EH (cell line): Measurements from ENCODE around the gene CGB5.

Experiments used
- DNase-seq: peaks from one replicate; pipeline ENCODE4 v3.0.0-alpha.2; 2015; ENCODE audit warnings: low read depth

Gene CGB5

GRCh38 chr19:49057636-49058234 is 14.1 kb downstream of the CGB5 start, which contains the start of gene CGB7:
Gene CGB7, minus strand, starts transcription at chr19:49057749. Its CDS starts 2,374 bp downstream, at chr19:49055375.
- peak; percentile 79 for DNase-seq

- DNase-seq = peak; percentile 61
These were observed 14.9 kb downstream of the CGB5 start for GRCh38 chr19:49058562-49058961.

- DNase-seq = no peak
These were observed 15.4 kb downstream of the CGB5 start for GRCh38 chr19:49059053-49059452.

DNA sequence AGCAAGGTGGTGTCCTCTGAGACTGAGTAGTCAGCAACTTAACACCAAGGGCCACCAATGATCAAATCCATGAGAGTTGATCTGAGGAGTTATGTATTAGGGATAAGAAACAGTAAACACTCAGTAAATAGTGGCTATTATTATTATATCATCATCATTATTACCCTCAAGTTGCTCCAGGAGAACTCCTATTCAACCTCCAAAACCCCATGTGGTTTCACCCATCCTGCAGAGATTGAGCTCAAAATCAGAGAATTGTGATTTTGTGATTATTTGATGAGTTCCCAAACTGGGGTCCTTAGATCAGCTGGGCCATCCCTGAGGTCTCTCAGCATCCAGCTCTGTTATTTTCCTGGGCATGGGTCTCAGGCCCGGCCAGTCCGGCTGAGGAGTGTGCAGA is 17.4 kb downstream of the CGB5 start:
- no peak for DNase-seq

DNA sequence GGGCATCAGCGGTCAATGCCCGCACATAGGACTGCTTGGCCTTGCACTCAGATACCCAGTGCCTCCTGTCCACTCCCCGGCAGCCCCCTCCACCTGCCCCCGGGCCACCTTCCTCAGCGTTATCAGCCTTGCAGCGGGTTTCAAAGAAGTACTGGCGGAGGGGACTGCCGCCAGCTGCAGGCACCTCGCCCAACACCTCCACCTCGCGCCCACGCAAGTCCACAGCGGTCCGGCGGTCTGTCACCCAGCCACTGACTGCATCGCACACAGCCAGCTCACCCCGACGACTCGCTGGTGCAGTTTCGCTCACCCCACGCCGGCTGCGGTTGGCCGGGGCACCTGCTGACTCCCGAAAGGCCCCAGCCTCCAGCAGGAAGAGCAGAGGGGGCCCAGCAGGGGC is 17.8 kb downstream of the CGB5 start:
- no peak for DNase-seq

- no peak for DNase-seq
These were observed 20.5 kb downstream of the CGB5 start for GRCh38 chr19:49064029-49064629.

DNA sequence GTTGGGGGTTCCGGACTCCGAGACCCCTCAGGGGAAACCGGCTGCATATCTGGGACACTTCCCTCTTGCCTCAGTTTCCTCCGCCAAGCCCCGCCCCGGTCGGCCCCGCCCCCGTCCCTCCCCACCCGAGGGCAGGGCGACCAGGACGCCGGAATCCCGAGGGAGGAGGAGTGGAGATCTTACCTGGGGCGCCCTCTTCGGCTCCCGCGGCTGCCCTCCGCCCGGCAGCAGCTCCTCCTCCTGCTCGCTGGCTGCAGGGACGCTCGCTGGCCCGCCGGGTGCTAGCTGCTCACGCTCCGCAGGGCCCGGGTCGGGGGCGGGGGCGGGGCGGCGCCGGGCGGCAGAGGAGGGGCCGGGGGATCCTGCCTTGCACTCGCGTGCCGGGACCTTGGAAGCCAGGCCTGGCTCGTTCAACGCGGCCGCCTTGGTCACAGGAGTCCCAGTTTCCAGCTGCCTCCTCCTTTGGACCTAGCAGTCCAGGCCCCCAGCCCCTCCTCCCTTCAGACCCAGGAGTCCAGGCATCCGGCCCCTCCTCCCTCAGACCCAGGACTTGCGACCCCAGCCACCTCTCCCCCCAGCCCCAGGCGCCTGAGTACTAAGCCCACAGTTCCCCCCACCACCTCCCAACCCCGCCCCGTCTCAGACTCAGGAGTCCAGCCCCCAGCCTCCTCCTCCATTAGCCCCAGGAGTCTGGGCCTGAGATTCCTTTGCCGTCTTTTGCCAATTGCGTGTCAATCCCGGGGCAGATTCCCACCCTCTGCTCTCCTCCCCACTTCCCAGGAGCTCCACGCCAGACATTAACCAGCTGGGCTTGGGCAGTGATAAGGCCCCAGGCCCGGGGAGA is 21.3 kb downstream of the CGB5 start, which contains the start of gene NTF4:
Gene NTF4 (minus strand): TSS at position 51 of the 844 bp plus-strand sequence. CDS start 2,821 bp downstream, outside the sequence.
- DNase-seq = peak; percentile 32

DNA sequence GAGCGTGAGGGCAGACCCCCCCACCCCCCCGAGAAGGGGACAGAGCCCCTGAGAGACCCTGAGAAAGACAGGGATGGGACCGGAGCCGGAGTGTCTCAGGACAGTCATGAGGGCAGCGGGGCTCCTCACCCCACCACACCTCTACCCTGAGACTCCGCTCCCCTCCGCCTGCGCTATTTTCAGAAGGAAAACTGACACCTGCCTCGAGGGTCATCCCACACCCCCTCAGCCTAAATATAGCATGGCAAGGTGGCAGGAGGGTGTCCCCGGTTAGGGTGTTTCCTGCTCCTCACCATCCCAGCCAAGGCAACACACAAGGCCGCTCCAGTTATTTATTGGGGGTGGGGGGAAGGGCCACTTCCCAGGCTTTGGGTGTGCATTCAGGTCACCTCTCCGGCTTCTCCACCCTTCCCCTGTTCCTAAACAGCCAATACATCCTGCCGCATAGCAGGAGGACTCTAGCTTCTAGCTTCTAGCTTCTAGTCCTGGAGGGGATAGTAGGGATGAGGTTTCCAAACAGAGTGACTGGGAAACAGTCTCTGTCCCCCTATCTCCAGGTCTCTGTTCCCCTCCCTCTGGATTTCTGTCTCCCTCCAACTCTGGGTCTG is 22.4 kb downstream of the CGB5 start:
- no peak for DNase-seq

- no peak for DNase-seq
These were observed 23.9 kb downstream of the CGB5 start for GRCh38 chr19:49067554-49067953.

- no peak for DNase-seq
These were observed 25.4 kb downstream of the CGB5 start for GRCh38 chr19:49069026-49069425.

DNA sequence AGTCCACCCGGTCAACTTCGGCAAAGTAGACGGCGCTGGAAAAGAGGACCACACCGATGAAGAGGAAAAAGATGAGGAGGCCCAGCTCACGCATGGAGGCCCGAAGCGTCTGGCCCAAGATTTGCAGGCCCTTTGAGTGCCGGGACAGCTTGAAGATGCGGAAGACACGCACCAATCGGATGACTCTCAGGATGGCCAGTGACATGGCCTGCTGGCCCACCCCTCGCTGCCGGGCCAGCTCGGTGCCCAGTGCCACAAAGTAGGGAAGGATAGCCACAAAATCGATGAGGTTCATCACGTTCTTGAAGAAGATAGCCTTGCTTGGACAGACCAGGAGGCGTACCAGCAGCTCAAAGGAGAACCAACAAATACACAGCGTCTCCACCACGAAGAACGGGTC is 26.8 kb downstream of the CGB5 start:
- DNase-seq = no peak

DNA sequence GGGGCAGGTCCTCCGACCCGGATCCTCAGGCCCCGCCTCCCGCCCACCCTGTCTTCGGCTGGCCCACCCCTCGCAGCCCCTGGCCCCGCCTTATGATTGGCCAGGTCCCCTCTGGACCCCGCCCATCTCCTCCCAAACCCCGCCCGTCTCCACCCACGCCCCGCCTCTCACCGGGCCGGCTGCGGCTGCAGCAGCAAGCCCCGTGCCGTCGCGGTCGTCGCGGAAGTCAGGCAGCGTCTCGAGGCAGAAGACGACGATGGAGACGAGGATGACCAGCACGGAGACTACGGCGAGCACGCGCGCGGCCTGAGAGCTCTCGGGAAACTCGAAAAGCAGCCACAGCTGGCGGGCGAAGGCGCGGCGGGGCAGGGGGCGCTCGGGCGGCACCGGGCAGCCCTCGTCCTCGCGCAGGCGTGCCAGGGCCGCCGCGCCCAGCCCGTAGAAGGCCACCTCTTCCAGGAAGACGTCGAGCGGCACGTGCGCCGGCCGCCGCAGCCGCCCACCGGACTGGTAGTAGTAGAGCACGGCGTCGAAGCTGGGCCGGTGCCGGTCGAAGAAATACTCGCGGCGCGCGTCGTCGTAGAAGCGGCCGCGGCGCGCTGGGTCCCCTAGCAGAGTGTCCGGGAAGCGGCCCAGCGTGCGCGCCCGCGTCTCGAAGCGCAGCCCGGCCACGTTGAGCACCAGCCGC is 28.4 kb downstream of the CGB5 start:
- DNase-seq = no peak

DNA sequence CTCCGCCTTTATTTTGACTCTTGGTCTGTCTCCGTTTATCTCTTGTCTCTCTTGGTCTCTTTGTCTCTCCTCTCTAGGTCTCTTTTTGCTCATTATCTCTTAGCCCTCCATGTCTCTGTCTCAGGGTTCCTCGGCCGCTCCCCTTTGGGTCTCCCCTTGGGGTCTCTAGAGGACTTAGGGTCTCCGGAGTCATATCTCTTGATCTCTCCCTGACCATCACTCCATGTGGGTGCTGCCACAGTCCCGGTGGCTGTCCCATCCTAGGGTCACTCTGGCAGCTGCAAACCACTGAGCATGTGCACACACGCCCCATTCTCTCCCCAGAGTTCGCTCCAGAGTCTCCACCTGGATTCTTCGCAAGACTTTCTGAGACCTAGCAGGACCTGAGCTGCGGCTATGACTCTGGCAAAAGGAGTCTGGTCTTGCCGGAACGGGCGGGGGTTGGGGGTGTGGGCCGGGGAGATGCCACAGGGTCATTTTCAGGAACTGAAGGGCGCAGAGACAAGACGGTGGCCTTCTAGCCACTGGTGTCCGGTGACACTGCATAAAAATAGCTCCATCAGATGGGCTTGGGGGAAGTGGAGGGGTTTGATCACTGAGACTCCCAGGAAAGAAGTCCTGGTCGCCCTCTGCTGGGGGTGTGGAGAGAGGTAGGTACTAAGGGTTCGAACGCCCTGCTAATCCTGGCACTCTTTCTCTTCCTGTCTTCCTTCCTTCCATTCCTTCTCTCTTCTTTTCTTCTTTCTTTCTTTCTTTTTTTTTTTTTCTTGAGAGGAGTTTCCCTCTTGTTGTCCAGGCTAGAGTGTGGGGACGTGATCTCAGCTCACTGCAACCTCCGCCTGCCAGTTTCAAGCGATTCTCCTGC is 30.1 kb downstream of the CGB5 start:
- DNase-seq = peak; percentile 46

DNA sequence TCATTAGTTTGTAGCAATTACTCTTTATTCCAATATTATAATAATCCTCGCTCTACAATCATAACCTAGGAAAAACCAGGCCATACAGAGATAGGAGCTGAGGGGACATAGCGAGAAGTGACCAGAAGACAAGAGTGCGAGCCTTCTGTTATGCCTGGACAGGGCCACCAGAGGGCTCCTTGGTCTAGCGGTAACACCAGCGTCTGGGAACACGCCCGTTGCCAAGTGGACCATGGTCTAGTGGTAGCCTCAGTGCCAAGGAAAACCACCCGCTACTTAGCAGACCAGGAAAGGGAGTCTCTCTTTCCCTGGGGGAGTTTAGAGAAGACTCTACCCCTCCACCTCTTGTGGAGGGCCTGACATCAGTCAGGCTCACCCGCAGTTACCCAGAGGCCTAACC is 31.2 kb downstream of the CGB5 start:
- DNase-seq = peak; percentile 70

- DNase-seq = no peak
These were observed 36.7 kb downstream of the CGB5 start for GRCh38 chr19:49080392-49080791.

DNA sequence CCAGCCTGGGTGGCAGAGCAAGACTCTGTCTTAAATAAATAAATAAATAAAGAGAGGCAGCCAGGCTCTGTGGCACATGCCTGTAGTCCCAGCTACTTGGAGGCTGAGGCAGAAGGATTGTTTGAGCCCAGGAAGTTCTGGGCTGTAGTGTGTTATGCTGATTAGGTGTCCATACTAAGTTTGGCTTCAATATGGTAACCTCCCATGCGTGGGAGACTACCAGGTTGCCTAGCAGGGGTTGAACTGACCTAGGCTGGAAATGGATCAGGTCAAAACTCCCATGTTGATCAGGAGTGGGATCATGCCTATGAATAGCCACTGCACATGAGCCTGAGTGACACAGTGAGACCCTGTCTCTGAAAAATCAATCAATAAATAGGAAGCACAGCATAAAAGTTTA is 37.6 kb downstream of the CGB5 start:
- no peak for DNase-seq

DNA sequence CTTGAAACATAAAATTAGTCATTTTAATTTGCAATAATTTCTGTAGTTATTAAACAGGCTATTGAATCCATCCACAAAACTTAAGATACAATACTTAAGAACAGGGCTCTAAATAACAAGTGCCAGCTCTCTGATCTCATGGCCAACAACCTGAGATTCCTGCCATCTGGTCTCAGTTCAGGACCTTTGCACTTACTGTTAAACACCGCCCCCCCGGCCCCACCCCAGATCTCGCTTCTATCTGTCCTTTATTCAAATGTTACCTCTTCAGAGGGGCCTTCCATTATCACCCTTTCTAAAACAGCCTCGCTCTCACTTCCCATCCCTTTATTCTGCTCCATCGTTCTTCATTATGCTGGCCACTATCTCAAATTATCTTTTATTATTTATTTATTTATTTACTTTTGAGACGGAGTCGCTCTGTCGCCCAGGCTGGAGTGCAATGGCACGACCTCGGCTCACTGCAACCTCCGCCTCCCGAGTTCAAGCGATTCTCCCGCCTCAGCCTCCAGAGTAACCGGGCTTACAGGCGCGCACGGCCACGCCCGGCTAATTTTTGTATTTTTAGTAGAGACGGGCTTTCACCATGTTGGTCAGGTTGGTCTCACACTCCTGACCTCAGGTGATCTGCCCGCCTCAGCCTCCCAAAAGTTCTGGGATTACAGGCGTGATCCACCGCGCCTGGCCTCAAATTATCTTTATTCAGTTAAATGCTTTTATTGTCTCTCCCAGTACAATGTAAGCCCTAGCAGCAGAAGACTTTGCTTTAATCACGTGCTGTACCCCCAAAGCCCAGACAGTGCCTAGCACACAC is 40.8 kb downstream of the CGB5 start:
- no peak for DNase-seq

- DNase-seq = peak; percentile 99
These were observed 41.6 kb downstream of the CGB5 start, which contains the start of gene SNRNP70 for GRCh38 chr19:49085020-49085867. Gene SNRNP70, plus strand, starts transcription at chr19:49085451. Its CDS starts 964 bp downstream, at chr19:49086415.

- no peak for DNase-seq
These were observed 42.2 kb downstream of the CGB5 start for GRCh38 chr19:49085868-49086232.
